ENCODE measurements around the gene CATSPERZ.

CATSPERZ gene

GRCh38 chr11:64299847-64300648 lies at the start of gene CATSPERZ:
Gene CATSPERZ, plus strand, starts transcription at chr11:64300358. Its CDS starts 53 bp downstream, at chr11:64300411.
- H3K27ac Mint-ChIP-seq: peak within 1 kb of the TSS; percentile 90
- H3K4me1 Mint-ChIP-seq: peaks cover 27 to 43% of the 10 kb centered on the region in 2 donors
- H3K36me3 Mint-ChIP-seq: no peaks in the 10 kb centered on the region
- no peak for DNase-seq
- no peaks in the 10 kb centered on the region for H3K9me3 Mint-ChIP-seq
- ATAC-seq (replicated peaks): no peak
- H3K27me3 Mint-ChIP-seq: peaks cover 49 to 68% of the 10 kb centered on the region in 2 donors
- H3K4me3 Mint-ChIP-seq: peak within 1 kb of the TSS; percentile 84 to 85

GRCh38 chr11:64250415-64251015 lies 49.6 kb upstream of the CATSPERZ start:
- Mint-ChIP-seq H3K36me3 (peaks cover 0 to 12% of the 10 kb centered on the region in 2 donors), H3K9me3 (no peaks in the 10 kb centered on the region), H3K4me1 (peaks cover 23 to 55% of the 10 kb centered on the region in 2 donors), H3K27me3 (no peaks in the 10 kb centered on the region), H3K27ac (no peak overlapping the region), H3K4me3 (peak overlapping the region; percentile 82 to 86)
- ATAC-seq (replicated peaks) (no peak), DNase-seq (no peak)

GRCh38 chr11:64251016-64251752 lies 49.0 kb upstream of the CATSPERZ start, which contains the start of gene PLCB3:
Gene PLCB3, plus strand, starts transcription at chr11:64251530. Its CDS starts 120 bp downstream, at chr11:64251650.
- Mint-ChIP-seq H3K4me1 (peaks cover 23 to 55% of the 10 kb centered on the region in 2 donors), H3K4me3 (peak within 1 kb of the TSS; percentile 93 to 96)
- ATAC-seq (replicated peaks): peak; percentile 65

GRCh38 chr11:64251753-64252002 lies 48.5 kb upstream of the CATSPERZ start:
- DNase-seq (no peak), ATAC-seq (replicated peaks) (no peak)
- Mint-ChIP-seq H3K36me3 (peaks cover 4 to 9% of the 10 kb centered on the region in 2 donors), H3K9me3 (no peaks in the 10 kb centered on the region), H3K27me3 (no peaks in the 10 kb centered on the region), H3K4me1 (peaks cover 23 to 55% of the 10 kb centered on the region in 2 donors), H3K27ac (peak overlapping the region; percentile 89), H3K4me3 (peak overlapping the region; percentile 93 to 96)

More at GRCh38 chr11:64251016-64251752, 49.0 kb upstream of the CATSPERZ start, which contains the start of gene PLCB3:
- Mint-ChIP-seq H3K27me3 (no peaks in the 10 kb centered on the region), H3K9me3 (no peaks in the 10 kb centered on the region), H3K27ac (peak within 1 kb of the TSS; percentile 89), H3K36me3 (peaks cover 1 to 7% of the 10 kb centered on the region in 2 donors)
- no peak for DNase-seq

- no peaks in the 10 kb centered on the region for H3K9me3 Mint-ChIP-seq
- peaks cover 5 to 10% of the 10 kb centered on the region in 2 donors for H3K36me3 Mint-ChIP-seq
- H3K27me3 Mint-ChIP-seq: no peaks in the 10 kb centered on the region
- ATAC-seq (replicated peaks): no peak
- peaks cover 20 to 49% of the 10 kb centered on the region in 2 donors for H3K4me1 Mint-ChIP-seq
- DNase-seq: no peak
- peak overlapping the region; percentile 93 to 96 for H3K4me3 Mint-ChIP-seq
- peak overlapping the region; percentile 89 for H3K27ac Mint-ChIP-seq
These were observed 47.9 kb upstream of the CATSPERZ start for GRCh38 chr11:64252003-64252872.

GRCh38 chr11:64253043-64253442 lies 47.1 kb upstream of the CATSPERZ start:
- DNase-seq: no peak
- Mint-ChIP-seq H3K27ac (peak overlapping the region; percentile 14), H3K36me3 (peaks cover 11 to 17% of the 10 kb centered on the region in 2 donors), H3K9me3 (no peaks in the 10 kb centered on the region), H3K4me3 (no peak overlapping the region), H3K27me3 (no peaks in the 10 kb centered on the region), H3K4me1 (peaks cover 16 to 41% of the 10 kb centered on the region in 2 donors)
- no peak for ATAC-seq (replicated peaks)

GRCh38 chr11:64253481-64253880 lies 46.7 kb upstream of the CATSPERZ start:
- DNase-seq (no peak), ATAC-seq (replicated peaks) (no peak)
- peaks cover 15 to 19% of the 10 kb centered on the region in 2 donors for H3K36me3 Mint-ChIP-seq
- no peaks in the 10 kb centered on the region for H3K27me3 Mint-ChIP-seq
- H3K4me3 Mint-ChIP-seq: no peak overlapping the region
- H3K4me1 Mint-ChIP-seq: peaks cover 16 to 41% of the 10 kb centered on the region in 2 donors
- H3K27ac Mint-ChIP-seq: peak overlapping the region; percentile 14
- no peaks in the 10 kb centered on the region for H3K9me3 Mint-ChIP-seq

- Mint-ChIP-seq H3K36me3 (peaks cover 19 to 25% of the 10 kb centered on the region in 2 donors), H3K9me3 (no peaks in the 10 kb centered on the region), H3K27me3 (no peaks in the 10 kb centered on the region), H3K4me3 (no peak overlapping the region), H3K27ac (no peak overlapping the region), H3K4me1 (peaks cover 18 to 38% of the 10 kb centered on the region in 2 donors)
- ATAC-seq (replicated peaks) (no peak), DNase-seq (no peak)
These were observed 45.8 kb upstream of the CATSPERZ start for GRCh38 chr11:64254326-64254725.

GRCh38 chr11:64255135-64256128 lies 44.7 kb upstream of the CATSPERZ start:
- H3K36me3 Mint-ChIP-seq: peaks cover 29 to 36% of the 10 kb centered on the region in 2 donors
- H3K4me1 Mint-ChIP-seq: peaks cover 28 to 45% of the 10 kb centered on the region in 2 donors
- DNase-seq (no peak), ATAC-seq (replicated peaks) (no peak)
- H3K9me3 Mint-ChIP-seq: no peaks in the 10 kb centered on the region
- H3K27me3 Mint-ChIP-seq: no peaks in the 10 kb centered on the region
- no peak overlapping the region for H3K27ac Mint-ChIP-seq
- H3K4me3 Mint-ChIP-seq: no peak overlapping the region

GRCh38 chr11:64256300-64256699 lies 43.9 kb upstream of the CATSPERZ start:
- H3K4me1 Mint-ChIP-seq: peaks cover 26 to 37% of the 10 kb centered on the region in 2 donors
- DNase-seq (no peak), ATAC-seq (replicated peaks) (no peak)
- no peaks in the 10 kb centered on the region for H3K9me3 Mint-ChIP-seq
- no peak overlapping the region for H3K27ac Mint-ChIP-seq
- H3K4me3 Mint-ChIP-seq: no peak overlapping the region
- H3K27me3 Mint-ChIP-seq: no peaks in the 10 kb centered on the region
- H3K36me3 Mint-ChIP-seq: peaks cover 29 to 41% of the 10 kb centered on the region in 2 donors

- no peak for DNase-seq
- Mint-ChIP-seq H3K4me3 (no peak overlapping the region), H3K36me3 (peaks cover 33 to 59% of the 10 kb centered on the region in 2 donors), H3K9me3 (no peaks in the 10 kb centered on the region), H3K4me1 (peaks cover 18 to 24% of the 10 kb centered on the region in 2 donors), H3K27me3 (no peaks in the 10 kb centered on the region), H3K27ac (no peak overlapping the region)
- ATAC-seq (replicated peaks): no peak
These were observed 41.8 kb upstream of the CATSPERZ start for GRCh38 chr11:64258356-64258755.

GRCh38 chr11:64258946-64259532 lies 41.1 kb upstream of the CATSPERZ start:
- peaks cover 35 to 61% of the 10 kb centered on the region in 2 donors for H3K36me3 Mint-ChIP-seq
- DNase-seq (no peak), ATAC-seq (replicated peaks) (no peak)
- no peaks in the 10 kb centered on the region for H3K27me3 Mint-ChIP-seq
- H3K4me3 Mint-ChIP-seq: peak overlapping the region in 1 of 2 donors; percentile 40
- no peak overlapping the region for H3K27ac Mint-ChIP-seq
- H3K9me3 Mint-ChIP-seq: no peaks in the 10 kb centered on the region
- H3K4me1 Mint-ChIP-seq: peaks cover 13 to 17% of the 10 kb centered on the region in 2 donors

Measured in stimulated activated naive B cell treated with anti-CD40 and anti-IgM and Interleukin-4, amounts not matched to agents 10 μg/mL and 1 μg/mL and 100 μg/mL, for 72 hours (primary cell).